Measurements from ENCODE around the gene AK4.

DNA sequence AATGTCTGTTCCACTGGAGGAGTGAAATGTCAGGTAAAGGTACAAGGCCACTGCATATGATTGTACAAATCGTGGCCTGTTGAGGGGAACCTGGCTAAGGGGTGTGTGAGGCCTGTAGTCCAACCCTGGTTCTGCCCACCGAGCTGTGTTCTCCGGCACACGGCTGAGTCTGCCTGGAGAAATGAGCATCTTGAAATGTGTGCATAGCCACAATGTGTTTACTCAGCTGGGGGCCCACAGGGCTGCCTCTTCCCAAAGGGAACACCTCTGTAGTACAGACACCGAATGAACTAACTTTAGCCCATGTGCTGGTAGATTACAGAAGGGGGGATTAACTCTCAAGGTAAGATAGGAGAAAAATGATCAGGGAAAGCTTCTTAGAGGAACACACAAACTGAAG lies 30.2 kb downstream of the AK4 start:
- TF ChIP-seq, protein P1, sequence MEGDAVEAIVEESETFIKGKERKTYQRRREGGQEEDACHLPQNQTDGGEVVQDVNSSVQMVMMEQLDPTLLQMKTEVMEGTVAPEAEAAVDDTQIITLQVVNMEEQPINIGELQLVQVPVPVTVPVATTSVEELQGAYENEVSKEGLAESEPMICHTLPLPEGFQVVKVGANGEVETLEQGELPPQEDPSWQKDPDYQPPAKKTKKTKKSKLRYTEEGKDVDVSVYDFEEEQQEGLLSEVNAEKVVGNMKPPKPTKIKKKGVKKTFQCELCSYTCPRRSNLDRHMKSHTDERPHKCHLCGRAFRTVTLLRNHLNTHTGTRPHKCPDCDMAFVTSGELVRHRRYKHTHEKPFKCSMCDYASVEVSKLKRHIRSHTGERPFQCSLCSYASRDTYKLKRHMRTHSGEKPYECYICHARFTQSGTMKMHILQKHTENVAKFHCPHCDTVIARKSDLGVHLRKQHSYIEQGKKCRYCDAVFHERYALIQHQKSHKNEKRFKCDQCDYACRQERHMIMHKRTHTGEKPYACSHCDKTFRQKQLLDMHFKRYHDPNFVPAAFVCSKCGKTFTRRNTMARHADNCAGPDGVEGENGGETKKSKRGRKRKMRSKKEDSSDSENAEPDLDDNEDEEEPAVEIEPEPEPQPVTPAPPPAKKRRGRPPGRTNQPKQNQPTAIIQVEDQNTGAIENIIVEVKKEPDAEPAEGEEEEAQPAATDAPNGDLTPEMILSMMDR (IDR thresholded peaks at IDR 0.05 in 4 of 5, conservative IDR thresholded peaks at IDR 0.05 in 1 of 5) = no peak
- TF ChIP-seq POLR2A (IDR thresholded peaks at IDR 0.05) = no peak
